Cerebellar nuclear complex (tissue), 1 donor: ENCODE measurements around the gene HUS1B.
"Not testable (repeated sequence)": the region's sequence is repeated elsewhere in the genome, so short reads cannot be mapped to it uniquely, and the experiment has no call there.

Experiments
- DNase-seq, 2 experiments: peaks; one replicate each; lab custom pipeline; 2025; lab: John Stamatoyannopoulos, UW

HUS1B gene

GRCh38 chr6:656460-657252, at the start of gene HUS1B:
Gene HUS1B, minus strand, starts transcription at chr6:657100. Its CDS starts 156 bp downstream, at chr6:656944.
- DNase-seq: no peak

GRCh38 chr6:706146-706545, 49.2 kb upstream of the HUS1B start:
- DNase-seq: no peak

GRCh38 chr6:705047-705446, 48.1 kb upstream of the HUS1B start:
- DNase-seq: no peak

- DNase-seq: no peak
Measured at GRCh38 chr6:704046-704445, 47.1 kb upstream of the HUS1B start.

GRCh38 chr6:703552-703951, 46.7 kb upstream of the HUS1B start:
- no peak for DNase-seq

- no peak for DNase-seq
Measured at GRCh38 chr6:701700-702479, 45.0 kb upstream of the HUS1B start.

GRCh38 chr6:701215-701614, 44.3 kb upstream of the HUS1B start:
- no peak for DNase-seq

GRCh38 chr6:700490-700889, 43.6 kb upstream of the HUS1B start:
- no peak for DNase-seq

GRCh38 chr6:699319-699718, 42.4 kb upstream of the HUS1B start:
- no peak for DNase-seq

GRCh38 chr6:694431-695126, 37.7 kb upstream of the HUS1B start:
- not testable (repeated sequence) for DNase-seq

- no peak for DNase-seq
Measured at GRCh38 chr6:693723-694009, 36.8 kb upstream of the HUS1B start.

- peak in 1 of 2 experiments; percentile 69 for DNase-seq
Measured at GRCh38 chr6:692858-693722, 36.2 kb upstream of the HUS1B start, which contains the start of gene EXOC2. Gene EXOC2, minus strand, starts transcription at chr6:693139. Its CDS starts 55,321 bp downstream, at chr6:637818.

- DNase-seq: peak in 1 of 2 experiments; percentile 12
Measured at GRCh38 chr6:692356-692851, 35.5 kb upstream of the HUS1B start.

- no peak for DNase-seq
Measured at GRCh38 chr6:689223-689622, 32.3 kb upstream of the HUS1B start.

- no peak for DNase-seq
Measured at GRCh38 chr6:686497-686896, 29.6 kb upstream of the HUS1B start.

- no peak for DNase-seq
Measured at GRCh38 chr6:684831-685636, 28.1 kb upstream of the HUS1B start.

- no peak for DNase-seq
Measured at GRCh38 chr6:683742-684440, 27.0 kb upstream of the HUS1B start.

- no peak for DNase-seq
Measured at GRCh38 chr6:680666-681340, 23.9 kb upstream of the HUS1B start.

- no peak for DNase-seq
Measured at GRCh38 chr6:680251-680650, 23.4 kb upstream of the HUS1B start.
